GM19351 (cell line): ENCODE measurements around the gene SLC25A47.
"Not testable (repeated sequence)": the region's sequence is repeated elsewhere in the genome, so short reads cannot be mapped to it uniquely, and the experiment has no call there.

ENCODE experiments used
- ATAC-seq: cut with Tn5 transposase; IDR thresholded peaks from one replicate; pipeline ENCODE4 v1.9.1; 2021; ENCODE audit warnings: mild to moderate bottlenecking, moderate library complexity; ENCODE audit not compliant: unreplicated experiment

Gene SLC25A47

DNA sequence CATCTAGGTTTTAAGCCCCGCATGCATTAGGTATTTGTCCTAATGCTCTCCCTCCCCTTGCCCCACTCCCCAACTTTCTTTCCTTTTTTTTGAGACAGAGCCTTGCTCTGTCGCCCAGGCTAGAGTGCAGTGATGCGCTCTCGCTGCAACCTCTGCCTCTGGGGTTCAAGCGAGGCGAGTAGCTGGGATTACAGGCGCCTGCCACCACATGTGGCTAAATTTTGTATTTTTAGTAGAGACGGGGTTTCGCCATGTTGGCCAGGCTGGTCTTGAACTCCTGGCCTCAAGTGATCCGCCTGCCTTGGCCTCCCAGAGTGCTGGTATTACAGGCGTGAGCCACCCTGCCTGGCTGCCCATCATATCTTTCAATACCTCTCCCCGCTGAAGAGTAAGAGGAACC is 19.7 kb downstream of the SLC25A47 start:
- not testable (repeated sequence) for ATAC-seq

DNA sequence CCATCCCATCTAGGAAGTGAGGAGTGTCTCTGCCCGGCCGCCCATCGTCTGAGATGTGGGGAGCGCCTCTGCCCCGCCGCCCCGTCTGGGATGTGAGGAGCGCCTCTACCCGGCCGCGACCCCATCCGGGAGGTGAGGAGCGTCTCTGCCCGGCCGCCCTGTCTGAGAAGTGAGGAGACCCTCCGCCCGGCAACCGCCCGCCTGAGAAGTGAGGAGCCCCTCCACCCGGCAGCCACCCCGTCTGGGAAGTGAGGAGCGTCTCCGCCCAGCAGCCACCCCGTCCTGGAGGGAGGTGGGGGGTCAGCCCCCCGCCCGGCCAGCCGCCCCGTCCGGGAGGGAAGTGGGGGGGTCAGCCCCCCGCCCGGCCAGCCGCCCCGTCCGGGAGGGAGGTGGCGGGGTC is 21.5 kb downstream of the SLC25A47 start:
- ATAC-seq, result not testable (repeated sequence)

DNA sequence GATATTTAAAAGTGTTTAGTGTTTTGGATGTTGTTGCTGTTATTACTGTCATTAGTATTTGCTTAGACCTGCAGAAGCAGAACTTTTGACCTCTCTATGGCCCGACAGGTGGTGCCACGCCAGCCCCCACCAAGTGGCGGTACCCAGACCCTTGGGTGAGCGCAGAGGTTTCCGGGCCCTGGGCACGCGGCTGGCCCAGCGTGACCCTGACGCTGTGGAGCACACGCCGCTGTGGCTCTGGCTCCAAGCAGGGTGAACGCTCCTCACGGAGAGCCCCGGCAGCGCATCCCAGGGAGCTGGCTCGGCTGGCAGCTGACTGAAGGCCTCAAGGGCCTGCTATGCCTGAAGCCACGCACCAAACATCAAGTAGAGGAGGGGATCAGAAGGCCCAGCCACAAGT is 22.6 kb downstream of the SLC25A47 start:
- no peak for ATAC-seq

DNA sequence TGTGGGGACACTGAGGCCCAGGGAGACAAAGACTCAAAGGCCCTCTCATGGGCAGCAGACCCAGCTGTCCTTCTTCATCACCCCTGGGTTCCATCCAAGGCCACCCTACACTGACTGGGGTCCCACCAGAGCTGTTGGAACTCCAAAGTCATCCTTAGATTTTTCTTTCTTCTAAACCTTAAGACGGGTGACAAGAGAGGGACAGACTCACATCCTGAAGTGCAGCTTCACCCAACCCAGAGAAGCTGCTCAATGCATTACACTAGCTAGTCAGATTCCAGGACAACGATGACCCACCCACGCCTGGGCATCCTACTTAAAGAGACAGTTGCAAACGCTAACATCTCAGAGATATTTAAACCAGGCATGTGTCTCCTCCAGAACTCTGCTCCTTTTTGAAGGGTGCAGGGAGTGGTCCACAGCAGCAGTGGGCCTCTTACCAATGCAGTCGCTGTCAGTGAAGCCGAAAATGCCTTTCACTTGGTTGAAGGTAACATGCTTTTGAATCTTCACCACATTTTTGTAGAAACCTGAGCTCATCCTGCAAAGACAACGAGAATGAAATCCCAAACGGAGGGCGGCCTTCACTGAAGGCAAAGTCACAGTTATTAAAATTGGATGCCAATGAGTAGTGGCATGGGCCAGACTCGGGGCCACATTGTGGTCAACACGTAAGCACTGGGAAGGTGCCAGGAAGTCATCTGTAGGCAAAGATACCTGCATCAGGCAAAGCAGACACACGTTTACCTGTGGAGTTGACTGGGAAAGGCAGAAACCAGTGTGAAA is 23.4 kb downstream of the SLC25A47 start:
- no peak for ATAC-seq

DNA sequence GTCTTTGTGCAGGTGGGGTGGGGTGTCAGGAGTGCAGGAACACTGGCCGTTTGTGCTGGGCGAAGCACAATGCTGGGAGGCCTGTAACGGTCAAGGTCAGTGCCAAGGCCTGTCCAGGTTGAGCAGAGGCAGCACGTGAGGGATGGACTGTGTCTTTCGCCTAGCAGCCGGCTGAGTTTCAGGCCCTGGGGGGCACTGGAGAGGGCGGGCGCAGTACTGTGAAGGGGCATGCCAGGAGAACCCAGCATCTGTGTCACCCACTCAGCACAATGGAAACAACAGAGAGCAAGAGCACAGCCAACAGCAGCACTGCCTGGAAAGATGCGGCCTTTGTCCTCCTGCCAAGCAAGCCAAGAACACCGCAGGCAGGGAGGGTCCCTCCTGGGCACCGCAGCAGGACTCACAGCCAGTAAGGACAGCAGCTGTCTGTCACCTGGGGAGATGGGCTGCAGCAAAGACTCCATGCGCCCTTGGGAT is 25.2 kb downstream of the SLC25A47 start:
- no peak for ATAC-seq

DNA sequence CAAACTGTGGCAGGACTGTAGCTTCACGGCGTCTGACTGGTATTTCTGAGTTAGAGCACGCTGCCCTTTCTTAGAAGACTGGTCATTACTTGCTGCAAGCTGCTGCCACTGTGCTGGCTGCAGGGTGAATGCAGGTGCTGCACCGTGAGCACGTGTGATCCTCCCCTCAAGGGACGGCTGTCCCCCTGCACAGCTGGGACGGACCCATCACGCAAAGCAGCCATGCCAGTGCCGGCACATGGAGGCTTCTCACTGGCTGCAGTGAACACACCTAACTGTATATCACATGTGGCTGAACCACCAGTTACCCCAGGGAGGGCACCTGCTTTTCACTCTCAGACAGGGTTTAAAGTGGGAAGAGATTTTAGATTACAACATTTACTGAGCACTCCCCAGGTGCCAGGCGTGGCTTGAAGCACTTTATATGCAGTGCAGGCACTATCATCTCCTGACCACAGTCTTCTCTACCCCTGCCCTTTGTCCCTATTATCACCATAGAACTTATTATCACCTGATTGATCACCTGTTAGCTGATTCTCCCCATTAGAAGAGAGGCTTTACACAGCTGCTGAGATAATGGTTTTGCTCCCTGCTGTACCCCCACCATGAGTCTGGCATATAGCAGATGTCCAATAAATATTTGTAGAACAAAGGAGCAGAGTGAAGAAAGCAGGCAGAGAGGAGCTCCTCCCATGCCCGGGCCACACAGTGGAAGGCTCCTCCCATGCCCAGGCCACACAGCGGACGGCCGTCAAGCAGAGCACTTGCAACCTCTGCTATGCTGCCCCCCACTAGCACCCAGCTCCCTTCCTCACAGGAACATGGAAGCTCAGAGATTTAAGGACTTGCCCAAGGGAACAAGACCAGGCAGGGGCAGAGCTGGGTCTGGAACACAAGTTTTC is 25.9 kb downstream of the SLC25A47 start:
- ATAC-seq, result no peak

DNA sequence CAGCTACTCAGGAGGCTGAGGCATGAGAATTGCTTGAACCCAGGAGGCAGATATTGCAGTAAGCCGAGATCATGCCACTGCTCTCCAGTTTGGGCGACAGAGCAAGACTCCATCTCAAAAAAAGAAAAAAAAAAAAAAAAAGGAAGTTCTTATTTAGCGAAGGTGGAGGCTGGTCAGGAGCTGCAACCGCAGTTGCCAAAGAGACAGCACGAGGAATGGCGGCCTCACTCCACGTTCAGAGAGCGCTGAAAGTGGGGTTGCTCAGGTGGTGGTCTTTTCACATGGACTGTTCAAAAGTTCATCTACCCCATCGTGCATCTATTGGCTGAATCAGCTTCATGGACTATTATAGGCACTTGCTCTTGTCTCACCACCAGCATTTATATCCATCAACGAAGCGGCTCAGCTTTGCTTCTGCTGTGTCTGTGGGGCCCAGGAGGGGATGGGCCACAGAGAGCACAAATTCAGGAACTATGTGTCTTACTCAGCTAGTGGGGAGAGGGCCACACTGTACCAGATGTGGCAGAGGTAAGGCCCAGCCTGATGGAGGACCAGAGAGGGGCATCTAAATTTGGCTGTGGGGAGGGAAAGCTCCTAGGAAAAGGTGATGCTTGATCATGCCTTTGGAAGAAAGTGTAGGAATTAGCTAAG is 27.3 kb downstream of the SLC25A47 start:
- no peak for ATAC-seq

DNA sequence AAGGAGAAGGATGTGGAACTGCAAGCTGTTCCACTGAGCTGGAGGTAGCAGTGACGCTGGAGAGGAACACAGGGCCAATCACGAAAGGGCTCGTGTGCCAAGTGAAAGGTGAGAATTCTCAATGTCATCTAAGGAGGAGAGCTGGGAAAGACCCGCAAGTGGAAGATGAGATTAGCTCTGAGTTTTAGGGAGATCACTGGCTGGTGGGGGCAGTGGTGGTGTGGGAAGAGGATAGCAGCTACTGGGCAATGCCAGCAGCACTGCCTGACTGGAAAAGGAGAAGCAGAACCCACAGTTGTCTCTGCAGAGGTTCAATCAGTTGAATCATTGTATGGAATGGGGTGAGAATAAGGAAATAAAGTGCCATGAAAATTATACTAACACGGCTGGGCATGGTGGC is 27.8 kb downstream of the SLC25A47 start:
- no peak for ATAC-seq

DNA sequence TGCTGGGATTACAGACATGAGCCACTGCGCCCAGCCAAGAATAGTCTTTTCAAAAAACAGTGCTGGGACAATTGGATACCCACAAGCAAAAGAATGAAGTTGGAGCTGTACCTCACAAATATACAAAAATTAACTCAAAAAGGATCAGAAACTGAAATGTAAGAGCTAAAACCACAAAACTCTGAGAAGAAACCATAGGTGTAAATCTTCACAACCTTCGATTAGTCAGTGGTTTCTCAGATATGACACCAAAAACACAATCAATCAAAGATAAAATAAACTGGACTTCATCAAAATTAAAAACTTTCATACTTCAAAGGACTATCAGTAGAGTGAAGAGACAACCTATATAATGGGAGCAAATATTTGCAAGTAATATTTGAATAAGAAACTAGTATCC is 35.3 kb downstream of the SLC25A47 start:
- ATAC-seq, result no peak

DNA sequence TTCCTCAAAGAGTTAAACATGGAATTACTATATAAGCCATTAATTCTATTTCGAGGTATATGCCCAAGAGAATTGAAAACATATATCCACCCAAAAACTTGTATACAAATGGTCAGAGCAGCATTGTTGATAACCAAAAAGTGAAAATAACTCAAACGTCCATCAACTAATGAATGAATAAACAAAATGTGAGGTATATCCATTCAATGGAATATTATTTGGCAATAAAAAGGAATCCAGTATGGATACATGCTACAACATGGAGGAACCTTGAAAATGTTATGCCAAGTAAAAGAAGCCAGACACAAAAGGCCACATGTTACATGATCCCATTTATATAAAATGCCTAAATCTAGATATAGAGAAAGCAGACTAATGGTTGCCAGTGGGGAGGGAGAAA is 36.0 kb downstream of the SLC25A47 start:
- no peak for ATAC-seq

DNA sequence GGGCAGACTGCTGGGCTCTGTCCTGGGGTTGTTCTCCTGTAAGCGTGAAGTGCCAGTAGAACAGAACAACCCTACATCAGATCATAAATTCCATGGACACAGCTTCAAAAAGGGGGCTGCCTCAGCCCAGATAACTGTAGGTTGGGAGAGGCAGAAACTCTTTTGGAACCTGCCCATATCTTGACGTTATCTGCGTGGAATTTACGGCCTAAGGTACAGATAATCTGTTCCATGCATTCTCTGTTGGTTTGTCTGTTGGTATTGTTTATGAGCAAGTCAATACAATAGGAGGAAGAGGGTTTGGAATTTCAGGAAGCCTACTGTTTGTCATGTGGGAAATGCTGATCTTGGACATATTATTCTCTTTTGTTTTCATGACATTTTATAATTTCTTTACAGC is 36.7 kb downstream of the SLC25A47 start:
- no peak for ATAC-seq

DNA sequence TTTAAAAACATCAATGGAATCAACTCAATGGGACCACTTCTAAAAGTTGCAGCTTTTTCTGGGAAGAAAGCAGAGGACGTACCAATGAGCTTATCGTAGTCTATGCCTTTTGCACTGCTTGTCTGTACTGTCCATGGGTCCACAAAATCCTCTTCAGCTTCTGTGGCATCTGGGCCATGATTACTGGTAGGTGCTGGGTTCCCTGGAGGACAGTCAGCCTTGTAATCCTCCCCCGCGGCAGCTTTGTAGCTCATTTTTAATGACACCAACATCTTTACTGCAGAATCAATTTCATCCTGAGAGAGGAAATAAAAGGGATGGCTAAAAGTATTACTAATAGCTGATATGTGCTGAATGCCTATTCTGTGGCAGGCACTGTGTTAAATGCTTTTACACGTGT is 38.5 kb downstream of the SLC25A47 start:
- no peak for ATAC-seq

DNA sequence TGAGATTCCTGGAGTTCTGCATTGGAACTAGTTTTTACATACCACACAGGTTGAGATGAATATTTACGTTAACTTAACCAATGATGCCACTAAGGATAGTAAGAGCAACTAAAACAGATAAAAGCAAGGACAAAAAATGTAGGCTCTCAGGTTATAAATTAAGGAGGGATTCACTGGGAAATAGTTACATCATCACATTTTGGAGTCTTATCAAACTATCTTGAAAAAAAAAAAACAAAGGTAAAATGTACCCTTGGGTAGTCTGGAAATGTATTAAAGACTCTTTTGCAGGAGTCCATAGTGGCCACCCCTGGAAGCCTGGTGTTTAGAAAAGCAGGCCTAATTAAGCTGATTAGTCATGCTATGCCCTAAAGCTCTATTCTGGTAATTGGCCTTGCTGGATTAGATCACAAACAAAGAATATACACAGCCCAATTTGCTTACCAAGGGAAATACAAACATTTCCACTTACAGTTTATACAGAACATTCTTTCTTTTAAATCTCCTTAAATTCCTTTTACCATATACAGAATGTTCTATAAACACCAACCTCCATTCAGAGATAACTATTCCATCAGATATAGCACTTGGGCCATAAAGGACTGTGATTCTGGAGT is 39.3 kb downstream of the SLC25A47 start:
- no peak for ATAC-seq

DNA sequence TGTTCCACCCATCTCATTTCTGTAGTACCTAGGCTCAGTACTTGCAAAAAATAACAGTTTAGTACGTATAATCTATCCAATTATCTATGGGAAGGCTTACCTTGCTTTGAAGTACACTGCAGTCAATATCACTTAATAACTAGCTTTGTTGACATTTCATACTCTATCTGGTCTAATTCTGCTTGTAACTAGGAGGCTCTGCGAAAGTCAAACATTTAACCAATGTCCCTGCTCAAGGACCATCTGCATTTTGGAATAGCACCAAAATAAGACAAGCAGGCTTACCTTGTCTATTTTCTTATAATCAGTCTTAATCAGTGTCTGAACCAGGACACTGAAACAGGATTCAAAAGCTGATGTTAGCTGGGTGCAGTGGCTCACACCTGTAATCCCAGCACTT is 39.9 kb downstream of the SLC25A47 start:
- no peak for ATAC-seq

DNA sequence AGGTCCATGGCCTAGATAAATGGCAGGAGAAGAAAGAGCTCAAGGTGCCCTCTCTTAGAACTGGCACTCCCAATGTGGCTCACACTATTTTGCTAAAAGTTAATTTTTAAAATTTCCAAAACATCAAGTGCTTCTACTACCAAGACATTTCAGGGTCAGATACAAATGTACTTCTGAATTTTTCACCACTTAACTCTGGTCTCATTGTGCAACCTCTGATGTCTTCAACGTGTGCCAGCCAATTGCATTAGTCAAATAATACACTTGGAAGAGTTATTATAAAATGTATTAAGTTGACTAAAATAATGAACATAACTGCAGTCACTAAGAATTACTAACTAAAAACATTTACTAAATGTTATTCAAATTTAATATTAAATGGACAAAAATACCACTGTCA is 41.3 kb downstream of the SLC25A47 start:
- ATAC-seq, result no peak

DNA sequence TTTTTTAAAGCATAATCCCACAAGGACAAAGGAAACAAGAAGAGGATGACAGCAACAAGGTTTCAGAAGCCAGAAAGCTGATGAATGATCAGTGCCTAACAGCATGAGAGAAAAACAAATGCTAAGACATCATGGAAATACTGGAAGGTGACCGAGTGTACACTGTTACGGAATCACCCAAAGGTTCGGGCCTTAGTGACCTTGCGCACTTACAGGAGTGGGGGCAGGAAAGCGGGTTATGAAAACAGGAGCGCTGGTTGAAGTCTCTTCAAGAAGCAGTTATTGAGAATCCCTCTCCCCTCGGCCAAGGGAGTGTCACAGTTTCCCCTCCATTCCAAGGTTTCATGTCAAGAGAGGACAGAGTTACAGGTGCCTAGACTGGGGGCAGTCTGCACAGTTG is 42.6 kb downstream of the SLC25A47 start:
- no peak for ATAC-seq

DNA sequence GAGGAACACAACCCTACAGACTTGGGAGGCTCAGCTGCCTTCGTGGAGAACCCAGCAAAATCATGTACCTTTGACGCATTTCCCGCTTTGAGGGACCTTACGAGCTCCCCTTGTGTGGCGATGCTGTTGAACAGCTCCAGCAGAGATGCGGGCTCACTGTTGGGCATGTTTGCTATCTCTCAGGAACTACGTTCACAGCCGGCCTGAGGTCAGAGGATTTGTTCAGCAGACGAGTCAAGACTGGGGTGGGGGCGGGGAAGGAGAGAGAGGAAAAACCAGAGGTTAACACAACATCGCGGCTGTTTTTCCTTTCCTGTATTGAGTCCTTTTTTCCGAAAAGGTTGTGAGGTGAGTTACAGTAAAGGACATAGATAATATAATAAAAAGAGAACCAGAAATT is 45.9 kb downstream of the SLC25A47 start:
- no peak for ATAC-seq

DNA sequence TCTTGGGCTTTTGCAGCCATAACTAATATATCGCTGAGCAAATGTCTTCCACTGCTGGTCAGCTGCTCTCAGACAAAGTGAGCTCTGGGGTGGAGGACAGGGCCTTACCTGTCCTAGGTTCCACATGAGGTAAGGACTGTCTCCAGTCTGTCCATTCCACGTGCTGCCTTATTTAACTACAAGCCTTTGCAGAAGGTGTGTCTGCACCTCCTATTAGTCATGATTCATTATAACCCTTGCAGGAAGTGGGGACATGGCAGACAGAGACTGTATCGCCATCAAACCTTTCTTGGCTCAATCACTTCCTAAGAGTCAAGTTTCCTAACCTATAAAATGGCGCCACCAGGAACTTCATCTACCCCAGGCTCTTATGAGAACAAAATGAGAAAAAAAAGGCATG is 46.9 kb downstream of the SLC25A47 start:
- no peak for ATAC-seq

DNA sequence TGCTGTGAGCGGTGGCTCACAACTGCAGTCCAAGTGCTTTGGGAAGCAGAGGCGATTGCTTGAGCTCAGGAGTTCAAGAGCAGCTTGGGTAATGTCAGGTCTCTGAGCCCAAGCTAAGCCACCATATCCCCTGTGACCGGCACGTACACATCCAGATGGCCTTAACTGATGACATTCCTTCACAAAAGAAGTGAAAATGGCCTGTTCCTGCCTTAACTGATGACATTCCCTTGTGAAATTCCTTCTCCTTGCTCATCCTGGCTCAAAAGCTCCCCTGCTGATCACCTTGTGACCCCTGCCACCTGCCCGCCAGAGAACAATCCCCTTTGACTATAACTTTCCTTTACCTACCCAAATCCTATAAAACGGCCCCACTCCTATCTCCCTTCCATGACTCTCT is 48.6 kb downstream of the SLC25A47 start:
- no peak for ATAC-seq

DNA sequence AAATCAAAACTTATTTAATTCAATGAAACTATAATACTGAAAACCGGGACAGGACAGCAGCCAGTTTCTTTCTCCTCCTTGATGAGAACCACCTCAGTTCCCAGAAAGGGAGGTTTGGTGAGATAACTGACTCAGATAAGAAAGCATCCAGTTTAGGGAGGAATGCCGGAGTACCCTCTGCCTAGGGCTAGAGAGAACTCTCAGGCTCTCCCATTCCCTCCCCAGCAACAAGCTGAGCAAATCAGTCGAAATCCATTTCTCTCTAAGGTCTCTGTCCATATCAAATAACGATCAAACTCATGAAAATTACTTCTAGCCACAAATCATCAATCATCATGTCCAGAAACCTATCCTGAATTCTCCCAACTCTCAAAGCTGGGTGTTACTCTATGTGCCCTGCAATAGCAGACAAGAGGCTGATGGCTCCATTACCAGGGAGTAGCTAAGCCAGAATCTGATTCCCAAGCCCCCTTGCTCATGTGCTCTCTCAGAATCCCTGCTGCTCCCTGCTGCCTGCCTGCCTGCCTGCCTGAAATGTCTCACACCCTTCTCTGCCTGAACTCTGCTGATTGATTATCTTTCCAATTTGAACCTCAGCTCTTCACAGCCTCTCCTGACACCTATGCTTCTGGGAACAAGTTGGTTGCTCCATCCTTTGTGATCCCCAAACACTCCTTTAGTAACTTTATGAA is 49.4 kb downstream of the SLC25A47 start:
- ATAC-seq, result no peak

DNA sequence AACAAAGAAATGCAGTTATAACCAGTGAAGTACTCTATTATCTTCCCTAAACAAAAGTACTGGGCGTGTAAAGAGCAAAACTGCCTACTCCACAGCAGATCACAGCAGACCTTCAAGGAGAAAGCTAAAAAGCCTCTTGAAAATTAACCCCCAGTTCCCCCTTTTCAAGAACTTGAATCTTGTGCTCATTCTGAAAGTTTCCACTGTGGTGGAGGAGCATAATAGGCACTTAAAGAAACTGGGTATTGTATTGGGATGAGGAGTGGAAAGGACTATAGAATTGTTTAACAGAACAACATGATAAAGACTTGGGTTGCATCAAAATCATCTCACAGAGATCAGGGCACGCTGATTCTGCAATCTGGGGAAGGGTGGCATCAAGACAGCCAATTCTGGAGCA is 51.1 kb downstream of the SLC25A47 start:
- no peak for ATAC-seq
